Suprapubic skin (tissue), 4 donors: ENCODE results near the gene NEK11.

Source experiments
- EP300 ChIP-seq: sonication (generic); formaldehyde crosslinking; IDR thresholded peaks from one replicate; pipeline ENCODE4 v1.6.1; 2017; ENCODE audit warnings: antibody characterized with exemption
- POLR2A ChIP-seq, 2 donors: fragments of 450-650 bp; IDR thresholded peaks; one replicate each; pipeline ENCODE4 v1.6.1; 2017; ENCODE audit warnings: antibody characterized with exemption in 2 of 2, mild to moderate bottlenecking in 2 of 2, moderate library complexity in 2 of 2
- POLR2AphosphoS5 ChIP-seq, 3 donors: sonication (generic); formaldehyde crosslinking; IDR thresholded peaks; one replicate each; pipeline ENCODE4 v1.6.1; 2017; ENCODE audit warnings: antibody characterized with exemption in 3 of 3
- TF ChIP-seq, protein P1 (sequence below), 2 donors: fragments of 200-600 bp in 1 of 2; fragments of 450-650 bp in 1 of 2; sonication (generic) in 1 of 2; IDR thresholded peaks; one replicate each; pipeline ENCODE4 v1.5.1; 2016 to 2019; ENCODE audit warnings: antibody characterized with exemption in 2 of 2, mild to moderate bottlenecking in 1 of 2, moderate library complexity in 1 of 2

DNA sequence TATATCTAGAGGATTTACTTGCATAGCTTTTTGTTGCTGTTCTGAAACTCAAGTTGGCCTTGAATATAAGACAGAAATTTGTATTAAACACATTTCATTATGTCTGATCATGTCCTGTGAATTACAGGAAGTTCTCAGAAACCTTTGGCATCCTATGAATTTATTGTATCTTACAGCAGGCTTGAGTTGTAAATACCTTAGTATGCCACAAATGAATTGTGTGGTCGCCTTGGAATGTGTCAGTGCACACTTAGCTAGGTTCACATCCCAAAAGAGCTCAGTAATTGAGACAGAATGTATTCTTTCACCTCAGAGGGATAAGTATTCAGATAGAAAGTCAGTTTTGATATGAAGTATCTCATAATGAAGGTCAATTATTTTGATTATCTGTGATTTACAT is 83.4 kb downstream of the NEK11 start:
- TF ChIP-seq, protein P1, sequence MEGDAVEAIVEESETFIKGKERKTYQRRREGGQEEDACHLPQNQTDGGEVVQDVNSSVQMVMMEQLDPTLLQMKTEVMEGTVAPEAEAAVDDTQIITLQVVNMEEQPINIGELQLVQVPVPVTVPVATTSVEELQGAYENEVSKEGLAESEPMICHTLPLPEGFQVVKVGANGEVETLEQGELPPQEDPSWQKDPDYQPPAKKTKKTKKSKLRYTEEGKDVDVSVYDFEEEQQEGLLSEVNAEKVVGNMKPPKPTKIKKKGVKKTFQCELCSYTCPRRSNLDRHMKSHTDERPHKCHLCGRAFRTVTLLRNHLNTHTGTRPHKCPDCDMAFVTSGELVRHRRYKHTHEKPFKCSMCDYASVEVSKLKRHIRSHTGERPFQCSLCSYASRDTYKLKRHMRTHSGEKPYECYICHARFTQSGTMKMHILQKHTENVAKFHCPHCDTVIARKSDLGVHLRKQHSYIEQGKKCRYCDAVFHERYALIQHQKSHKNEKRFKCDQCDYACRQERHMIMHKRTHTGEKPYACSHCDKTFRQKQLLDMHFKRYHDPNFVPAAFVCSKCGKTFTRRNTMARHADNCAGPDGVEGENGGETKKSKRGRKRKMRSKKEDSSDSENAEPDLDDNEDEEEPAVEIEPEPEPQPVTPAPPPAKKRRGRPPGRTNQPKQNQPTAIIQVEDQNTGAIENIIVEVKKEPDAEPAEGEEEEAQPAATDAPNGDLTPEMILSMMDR (IDR thresholded peaks at IDR 0.05), result no peak
- TF ChIP-seq POLR2AphosphoS5 (IDR thresholded peaks at IDR 0.05) (no peak), POLR2A (IDR thresholded peaks at IDR 0.05) (no peak), EP300 (no peak)
